GM19372 (cell line): ENCODE results near the gene ECSIT.

ENCODE experiments used
- ATAC-seq: cut with Tn5 transposase; IDR thresholded peaks from one replicate; pipeline ENCODE4 v1.9.1; 2021; ENCODE audit warnings: mild to moderate bottlenecking, low read depth, moderate library complexity; ENCODE audit not compliant: unreplicated experiment

ECSIT gene

DNA sequence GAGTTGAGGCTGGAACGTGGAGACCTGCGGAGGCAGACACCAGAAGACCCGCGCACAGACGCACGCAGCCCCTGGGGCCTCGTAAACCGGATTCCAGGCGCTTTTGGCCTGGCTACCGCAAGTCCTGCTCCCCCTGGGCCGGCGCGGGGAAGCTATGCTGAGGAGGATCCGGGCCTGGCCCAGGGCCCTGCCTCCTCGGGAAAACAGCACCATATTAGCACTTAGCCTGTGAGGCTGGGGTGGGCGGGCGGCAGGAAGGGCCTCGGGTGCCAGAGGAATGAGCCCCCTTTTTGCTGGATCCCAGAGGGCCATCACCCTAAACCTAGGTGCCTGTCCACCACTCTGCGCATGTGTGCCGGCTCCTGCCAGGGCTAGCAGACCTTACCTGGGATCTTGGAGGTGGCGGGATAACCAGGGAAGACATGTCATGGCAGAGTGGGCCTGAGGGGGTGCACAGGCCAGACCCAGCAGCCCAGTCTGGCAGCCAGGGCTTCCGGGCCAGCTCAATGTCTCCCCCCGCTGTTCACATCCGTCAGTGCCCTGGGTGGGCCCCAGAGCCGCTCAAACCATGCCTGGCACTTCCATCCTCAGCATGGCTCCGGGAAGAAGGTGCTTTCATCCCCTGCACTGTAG is 22.8 kb upstream of the ECSIT start:
- ATAC-seq = no peak

DNA sequence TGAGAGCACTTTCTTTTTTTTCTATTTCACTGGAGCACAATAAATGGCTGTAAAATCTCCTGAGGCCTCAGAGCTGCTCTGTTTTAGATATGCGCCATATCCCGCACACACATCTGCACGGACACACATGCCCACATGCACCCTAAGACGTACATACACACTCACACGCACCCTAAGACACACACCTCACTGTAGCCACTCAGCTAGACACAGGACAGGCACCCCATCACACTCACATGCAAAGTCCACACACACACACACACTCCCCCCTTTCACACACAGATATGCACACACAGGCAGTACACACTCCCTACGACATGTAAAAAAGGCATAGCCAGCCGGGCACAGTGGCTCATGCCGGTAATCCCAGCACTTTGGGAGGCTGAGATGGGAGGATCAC is 21.3 kb upstream of the ECSIT start:
- no peak for ATAC-seq

DNA sequence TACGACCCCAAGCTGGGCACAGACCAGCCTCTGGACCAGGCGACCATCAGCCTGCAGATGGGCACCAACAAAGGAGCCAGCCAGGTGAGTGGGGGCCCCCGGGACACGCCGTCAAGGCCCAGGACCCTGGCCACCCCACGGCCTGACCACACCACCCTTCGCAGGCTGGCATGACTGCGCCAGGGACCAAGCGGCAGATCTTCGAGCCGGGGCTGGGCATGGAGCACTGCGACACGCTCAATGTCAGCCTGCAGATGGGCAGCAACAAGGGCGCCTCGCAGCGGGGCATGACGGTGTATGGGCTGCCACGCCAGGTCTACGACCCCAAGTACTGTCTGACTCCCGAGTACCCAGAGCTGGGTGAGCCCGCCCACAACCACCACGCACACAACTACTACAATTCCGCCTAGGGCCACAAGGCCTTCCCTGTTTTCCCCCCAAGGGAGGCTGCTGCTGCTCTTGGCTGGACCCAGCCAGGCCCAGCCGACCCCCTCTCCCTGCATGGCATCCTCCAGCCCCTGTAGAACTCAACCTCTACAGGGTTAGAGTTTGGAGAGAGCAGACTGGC is 20.5 kb upstream of the ECSIT start:
- no peak for ATAC-seq

DNA sequence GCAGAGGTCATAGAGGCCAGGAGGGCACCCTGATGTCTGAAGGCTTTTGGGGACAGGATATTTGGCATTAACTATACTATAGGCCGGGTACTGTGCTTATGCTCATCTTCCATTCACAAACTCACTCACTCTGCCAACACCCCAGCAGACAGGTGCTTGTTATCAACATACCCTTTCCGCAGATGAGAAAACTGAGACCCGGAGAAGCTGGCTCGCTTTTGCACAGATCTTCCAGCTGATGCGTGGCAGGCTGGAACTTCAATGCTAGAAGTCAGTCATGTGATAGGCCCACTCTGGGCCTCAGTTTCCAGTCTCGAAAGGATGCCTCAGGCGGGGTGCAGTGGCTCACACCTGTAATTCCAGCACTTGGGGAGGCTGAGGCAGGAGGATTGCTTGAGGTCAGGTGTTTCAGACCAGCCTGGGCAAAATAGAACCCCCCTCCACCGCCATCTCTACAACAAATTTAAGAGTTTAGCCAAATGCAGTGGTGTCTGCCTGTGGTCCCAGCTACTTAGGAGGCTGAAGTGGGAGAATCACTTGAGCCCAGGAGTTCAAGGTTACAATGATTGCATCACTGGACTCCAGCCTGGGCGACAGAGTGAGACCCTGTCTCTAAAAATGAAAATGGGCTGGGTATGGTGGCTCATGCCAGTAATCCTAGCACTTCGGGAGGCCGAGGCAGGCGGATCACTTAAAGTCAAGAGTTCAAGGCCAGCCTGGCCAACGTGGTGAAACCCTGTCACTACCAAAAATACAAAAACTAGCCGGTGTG is 19.2 kb upstream of the ECSIT start:
- no peak for ATAC-seq

DNA sequence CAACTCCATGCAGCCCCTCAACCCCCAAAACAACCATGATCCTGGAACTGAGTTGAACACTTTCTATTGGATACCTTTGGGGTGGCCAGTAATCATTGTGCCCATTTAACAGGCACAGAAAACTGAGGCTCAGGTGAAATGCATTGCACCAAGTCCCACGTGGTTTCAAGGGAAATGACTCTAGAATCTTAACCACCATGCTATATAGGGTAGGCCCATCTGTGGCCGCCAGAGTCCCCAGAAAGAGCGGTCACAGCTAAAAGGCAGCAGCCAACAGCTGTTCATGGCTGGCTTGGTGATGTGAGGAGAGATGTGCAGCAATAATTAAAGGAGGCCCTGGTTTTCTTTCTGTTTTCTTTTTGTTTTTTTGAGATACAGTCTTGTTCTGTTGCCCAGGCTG is 12.3 kb upstream of the ECSIT start:
- ATAC-seq = no peak

DNA sequence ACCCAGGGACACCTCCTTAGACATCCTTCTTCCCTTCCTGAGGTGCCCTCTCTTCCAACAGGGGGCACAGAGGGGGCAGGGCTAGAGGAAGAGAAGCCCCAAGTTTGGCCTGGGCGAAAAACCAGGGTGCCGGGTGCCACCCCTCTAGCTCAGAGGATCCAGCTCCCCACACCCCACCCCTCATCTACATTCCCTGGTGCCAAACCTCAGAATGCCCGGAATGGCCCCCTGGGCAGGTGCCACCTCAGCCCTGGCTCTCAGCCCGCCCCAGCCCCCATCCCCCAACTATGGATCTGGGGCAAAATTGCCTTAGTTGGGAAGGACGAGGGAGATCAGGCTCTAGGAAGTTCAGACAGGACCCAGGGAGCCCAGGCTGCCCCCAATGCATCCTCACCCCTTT is 11.7 kb upstream of the ECSIT start:
- no peak for ATAC-seq

DNA sequence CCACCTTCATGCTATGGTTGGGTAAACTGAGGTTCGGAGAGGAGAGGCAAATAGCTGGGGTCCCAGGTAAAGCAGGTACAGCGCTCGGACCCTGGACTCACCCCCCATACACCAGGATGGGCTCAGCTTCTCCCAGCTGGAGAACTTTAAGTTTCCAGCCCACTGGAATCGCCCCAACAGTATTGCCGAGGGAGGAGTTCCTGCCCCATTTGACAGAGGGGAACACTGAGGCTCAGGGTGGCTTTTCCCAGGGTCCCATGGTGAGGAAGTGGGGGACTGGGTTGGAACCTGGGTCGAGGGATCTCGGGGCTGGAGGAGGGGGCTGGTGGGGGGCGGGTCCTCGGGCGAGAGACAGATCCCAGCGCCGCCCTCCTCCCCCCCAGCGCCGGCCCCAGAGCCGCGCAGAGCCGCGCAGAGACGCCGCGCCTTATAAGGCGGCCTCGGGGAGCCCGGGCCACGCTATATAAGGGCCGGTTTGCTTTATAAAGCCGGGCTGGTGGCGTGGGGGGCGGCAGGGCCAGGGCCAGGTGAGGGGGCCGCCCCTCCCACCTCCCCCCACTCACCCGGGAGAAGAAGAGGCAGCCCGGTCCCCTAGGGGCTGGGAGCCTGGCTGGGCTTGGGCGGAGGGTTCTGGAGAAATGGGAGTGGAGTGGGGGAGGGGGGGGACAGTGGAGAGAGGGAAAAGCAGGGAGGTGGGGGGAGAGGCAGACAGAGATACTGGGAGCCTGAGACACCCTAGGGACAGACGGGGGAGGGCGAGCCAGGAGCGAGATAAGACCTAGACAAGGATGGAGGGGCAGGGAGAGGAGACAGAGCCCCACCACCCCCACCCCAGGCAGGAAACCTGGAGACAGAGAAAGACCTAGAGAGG is 10.8 kb upstream of the ECSIT start:
- no peak for ATAC-seq

DNA sequence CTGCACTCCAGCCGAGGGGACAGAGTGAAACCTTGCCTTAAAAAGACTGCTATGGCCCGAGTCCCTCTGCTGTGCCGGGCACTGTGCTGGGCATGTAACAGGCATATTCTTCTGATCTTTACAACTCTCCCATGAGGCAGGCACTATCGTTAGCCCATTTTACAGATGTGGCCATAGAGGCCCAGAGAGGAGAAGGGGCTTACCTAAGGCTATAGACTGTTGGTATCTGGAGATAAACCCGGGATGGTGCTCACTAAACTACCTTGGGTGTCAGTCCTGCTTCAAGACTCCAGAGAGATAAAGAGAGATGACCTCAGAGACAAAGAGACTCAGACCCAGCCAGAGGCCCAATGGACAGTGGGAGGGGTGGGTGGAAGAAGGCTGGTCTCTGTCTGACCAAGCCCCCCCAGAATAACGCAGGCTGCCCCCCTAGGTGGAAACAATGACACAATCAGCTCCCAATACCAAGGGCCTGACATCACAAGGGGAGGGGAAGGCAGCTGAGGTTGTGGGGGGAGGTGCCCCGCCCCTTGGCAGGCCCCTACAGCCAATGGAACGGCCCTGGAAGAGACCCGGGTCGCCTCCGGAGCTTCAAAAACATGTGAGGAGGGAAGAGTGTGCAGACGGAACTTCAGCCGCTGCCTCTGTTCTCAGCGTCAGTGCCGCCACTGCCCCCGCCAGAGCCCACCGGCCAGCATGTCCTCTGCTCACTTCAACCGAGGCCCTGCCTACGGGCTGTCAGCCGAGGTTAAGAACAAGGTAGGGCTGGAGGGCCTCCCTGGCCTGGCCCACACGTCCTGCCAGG is 9.5 kb upstream of the ECSIT start, which contains the start of gene CNN1:
Gene CNN1 (plus strand): TSS at position 620 of the 805 bp plus-strand sequence. CDS start 77 bp downstream, at position 697.
- ATAC-seq = no peak

DNA sequence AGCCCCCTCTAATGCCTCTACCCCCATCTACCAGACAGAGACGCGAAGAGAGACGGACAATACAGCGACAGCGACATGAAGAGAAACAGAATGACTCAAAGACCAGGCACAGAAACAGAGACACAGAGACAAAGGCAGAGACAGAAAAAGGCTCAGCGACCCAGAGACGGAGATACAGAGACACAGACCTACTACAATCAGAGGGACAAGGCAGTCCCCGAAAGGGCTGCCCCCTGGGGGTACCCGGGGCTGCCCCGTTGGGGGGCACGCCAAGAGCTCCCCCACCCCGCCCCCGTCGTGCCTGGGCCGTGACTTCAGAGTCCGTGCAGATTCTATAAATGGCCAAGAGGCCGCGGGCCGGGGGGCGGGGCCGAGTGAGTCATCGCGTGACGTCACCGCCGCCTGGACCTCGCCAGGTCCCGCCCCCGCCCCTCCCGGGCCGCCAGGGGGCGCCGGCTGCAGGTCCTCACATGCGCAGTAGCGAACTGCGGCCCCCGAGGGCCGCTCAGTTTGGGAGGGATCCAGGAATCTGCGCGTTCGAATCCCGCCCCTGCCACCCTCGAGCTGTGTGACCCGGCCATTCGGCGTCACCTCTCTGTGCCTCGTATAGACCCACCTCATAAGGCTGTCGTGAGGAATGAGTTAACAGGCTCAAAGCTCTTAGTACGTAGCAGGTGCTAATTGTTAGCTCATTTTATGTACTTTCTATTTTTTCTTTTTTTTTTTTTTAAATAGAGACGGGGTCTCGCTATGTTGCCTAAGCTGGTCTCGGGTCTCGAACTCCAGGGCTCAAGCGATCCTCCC is 7.1 kb upstream of the ECSIT start:
- no peak for ATAC-seq

DNA sequence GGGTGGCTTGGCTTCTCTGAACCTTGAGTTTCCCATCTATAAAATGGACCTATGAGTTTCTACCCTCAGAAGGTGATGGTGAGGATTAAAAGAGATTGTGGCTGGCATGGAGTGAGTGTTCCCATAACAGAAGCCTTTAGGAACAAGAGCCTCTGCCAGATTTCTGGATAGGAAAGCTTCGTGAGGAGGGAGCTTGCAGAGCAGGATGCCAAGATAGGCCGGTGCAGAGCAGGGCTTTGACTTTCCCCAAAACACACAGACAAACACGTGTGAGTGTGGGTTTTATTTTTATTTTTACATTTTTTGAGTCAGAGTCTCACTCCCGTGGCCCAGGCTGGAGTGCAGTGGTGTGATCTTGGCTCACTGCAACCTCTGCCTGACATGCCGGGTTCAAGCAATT is 6.0 kb upstream of the ECSIT start:
- no peak for ATAC-seq

DNA sequence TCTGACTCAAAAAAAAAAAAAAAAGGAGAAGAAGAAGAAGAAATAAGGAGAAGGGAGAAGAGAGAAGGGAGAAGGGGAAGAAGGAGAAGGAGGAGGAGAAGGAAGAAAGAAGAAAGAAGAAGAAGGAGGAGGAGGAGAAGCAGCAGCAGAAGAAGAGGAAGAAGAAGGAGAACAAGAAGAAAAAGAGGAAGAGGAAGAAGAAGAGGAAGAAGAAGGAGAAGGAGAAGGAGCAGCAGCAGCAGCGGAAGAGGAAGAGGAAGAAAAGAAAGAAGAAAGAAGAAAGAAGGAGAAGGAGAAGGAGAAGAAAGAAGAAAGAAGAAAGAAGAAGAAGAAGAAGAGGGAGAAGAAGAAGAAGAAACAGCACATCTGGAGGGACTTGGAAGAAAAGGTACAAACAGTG is 5.6 kb upstream of the ECSIT start:
- ATAC-seq = no peak

DNA sequence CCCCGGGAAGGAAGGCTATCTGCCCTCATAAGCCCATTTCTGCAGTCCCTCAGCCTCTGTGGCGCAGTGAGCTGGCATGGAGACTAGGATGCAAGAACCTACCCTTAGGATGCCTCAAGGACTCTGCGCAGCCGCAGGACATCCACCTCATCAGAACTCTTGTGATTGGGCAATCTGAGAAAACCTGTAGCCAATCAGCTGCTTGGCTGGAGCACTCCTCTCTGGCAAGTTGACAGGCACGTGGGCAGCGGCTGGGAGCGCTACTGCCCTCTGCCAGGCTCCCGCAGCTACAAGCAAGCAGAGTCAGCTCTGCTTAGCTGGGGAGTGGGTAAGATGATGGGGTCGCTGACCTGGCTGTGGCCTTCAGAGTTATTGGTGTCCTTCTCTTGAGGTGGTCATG is 1.5 kb upstream of the ECSIT start:
- no peak for ATAC-seq

DNA sequence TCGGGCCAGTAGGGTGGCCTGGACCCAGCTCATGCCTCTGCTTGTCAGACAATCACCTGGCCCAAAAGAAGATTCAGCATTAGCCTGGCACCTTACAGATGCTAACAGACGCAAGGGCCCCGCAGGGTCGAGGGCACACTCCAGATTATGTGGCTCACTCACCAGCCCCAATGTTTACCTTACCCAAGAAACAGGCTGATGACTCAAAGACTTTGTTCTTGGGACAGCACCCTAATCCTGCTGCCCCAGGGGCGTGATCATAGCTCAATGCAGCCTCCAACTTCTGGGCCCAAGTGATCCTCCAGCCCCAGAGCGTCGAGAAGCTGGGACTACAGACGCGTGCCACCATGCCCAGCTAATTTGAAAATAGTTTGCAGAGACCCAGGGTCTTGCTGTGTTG is 9.8 kb downstream of the ECSIT start:
- no peak for ATAC-seq

DNA sequence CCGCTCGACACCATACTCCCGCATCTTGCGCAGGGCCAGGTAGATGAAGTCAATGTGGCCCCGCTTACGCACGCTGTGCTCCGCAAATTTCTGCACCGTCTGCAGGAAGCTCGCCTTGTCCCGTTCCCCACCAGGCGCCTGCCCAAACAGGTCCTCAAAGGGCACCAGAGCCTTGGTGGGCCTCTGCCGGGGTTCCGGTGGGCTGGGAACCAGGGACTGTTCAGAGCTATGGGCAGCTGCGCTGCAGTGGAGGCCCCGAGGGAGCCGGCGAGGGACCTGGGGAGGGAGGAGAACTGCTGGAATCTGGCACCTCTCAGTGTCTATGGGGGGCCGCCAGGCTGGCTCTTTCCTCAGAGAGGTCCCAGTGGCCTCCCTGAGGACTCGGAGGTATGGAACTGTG is 15.0 kb downstream of the ECSIT start:
- ATAC-seq = no peak

DNA sequence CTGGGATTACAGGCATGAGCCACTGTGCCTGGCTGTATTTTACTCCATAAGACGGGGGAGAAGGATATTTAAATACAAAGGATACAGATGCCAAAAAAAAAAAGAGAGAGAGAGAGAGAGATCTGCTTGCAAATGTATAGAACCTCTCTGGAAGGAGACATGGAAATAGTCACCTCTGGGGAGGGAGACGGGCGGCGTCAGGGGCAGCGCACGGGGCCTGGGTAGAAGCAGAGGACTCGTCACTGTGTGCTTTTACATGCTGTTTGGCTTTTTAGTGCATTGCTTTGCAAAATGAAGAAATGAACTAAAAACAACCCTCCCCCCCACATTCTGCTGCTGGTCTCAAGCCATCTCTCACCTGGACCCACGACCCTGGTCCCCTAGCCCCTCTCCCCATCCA is 18.5 kb downstream of the ECSIT start:
- ATAC-seq = no peak

DNA sequence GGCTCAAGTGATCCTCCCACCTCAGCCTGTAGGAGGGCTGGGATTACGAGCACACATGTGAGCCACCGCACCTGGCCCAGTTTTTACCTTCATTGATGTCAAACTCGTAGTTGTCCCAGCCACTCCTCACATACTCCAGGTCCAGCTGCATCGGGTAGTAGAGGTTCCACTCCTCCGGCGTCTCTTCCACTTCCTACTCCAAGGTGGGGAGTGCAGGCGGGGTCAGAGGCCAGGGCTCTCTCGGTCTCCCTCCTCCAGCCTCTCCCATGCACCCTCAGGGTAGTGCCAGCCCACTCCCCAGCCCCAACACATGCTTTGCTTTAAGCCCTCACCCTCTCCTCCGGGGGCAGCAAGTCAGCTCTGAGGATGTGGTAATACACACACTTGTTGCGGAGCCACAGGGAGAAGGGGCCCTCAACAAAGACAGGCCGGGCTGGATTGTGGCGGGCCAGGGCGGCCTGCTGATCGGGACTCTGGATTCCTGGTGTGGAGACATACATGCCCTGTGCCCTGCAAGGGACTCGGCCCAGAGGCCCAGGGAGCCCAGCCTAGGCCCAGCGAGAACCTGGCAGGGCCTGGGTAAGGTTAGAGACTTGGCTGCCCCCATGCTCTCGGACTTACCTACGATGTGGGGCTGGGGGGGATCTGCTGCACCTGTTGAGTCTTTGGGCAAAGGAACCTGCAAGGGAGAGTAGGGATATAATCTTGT is 21.4 kb downstream of the ECSIT start:
- no peak for ATAC-seq

DNA sequence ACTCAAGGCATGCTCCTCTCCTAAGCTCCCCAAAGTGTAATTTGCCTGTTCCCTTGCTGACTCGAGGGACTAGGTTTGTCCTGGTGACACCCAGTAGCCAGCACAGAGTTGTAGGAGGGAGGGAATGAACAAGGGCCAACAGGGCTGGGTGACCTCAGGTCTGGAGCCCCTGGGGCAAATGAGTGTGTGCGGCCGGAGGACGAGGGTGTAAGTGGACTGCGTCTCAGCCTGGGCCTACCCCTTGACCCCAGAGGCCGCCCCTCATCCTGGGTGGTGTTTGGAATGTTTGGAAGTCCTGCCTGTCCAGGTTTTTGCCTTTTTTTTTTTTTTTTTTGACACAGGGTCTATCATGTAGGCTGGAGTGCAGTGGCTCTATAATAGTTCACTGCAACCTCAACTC is 22.0 kb downstream of the ECSIT start:
- no peak for ATAC-seq

DNA sequence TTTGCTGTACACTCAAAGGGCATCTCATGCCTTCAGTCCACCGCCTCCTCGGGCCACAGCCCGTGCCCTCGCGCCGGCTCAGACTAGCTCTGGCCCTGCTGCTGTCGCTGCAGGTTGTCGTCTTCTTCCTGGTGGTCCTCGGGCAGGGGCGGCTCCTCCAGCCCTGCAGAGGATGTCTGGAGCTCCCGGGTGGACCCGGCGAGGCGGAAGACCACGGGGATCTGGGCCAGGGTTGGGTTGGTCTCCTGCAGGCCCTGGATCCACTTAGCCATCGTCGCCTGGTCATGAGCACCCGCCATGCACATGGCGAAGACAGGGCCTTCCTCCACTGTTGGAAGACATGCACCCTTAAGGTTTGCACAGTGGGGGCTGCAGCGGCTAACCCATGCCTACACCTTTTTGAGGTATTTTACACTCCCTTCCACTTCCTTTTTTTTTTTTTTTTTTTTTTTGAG is 22.8 kb downstream of the ECSIT start:
- peak; percentile 16 for ATAC-seq
